NCI-H2107 treated with DMSO at 0.1 percent for 48 hours (cell line): ENCODE data around the gene XAGE2.
"Not testable (repeated sequence)": the region's sequence is repeated elsewhere in the genome, so short reads cannot be mapped to it uniquely, and the experiment has no call there.

ENCODE experiments used
- DNase-seq: peaks from one replicate; lab custom pipeline; 2025; ENCODE audit not compliant: unreplicated experiment; lab: John Stamatoyannopoulos, UW

XAGE2 gene

GRCh38 chrX:52368368-52369055, at the start of gene XAGE2:
Gene XAGE2, plus strand, starts transcription at chrX:52369021. Its CDS starts 994 bp downstream, at chrX:52370015.
- DNase-seq = no peak

- no peak for DNase-seq
Observed at GRCh38 chrX:52337410-52337809, 31.4 kb upstream of the XAGE2 start.

GRCh38 chrX:52341493-52341892, 27.3 kb upstream of the XAGE2 start:
- no peak for DNase-seq

- DNase-seq = not testable (repeated sequence)
Observed at GRCh38 chrX:52343131-52343530, 25.7 kb upstream of the XAGE2 start.

- not testable (repeated sequence) for DNase-seq
Observed at GRCh38 chrX:52345402-52345801, 23.4 kb upstream of the XAGE2 start.

- no peak for DNase-seq
Observed at GRCh38 chrX:52346174-52347165, 22.4 kb upstream of the XAGE2 start.

- no peak for DNase-seq
Observed at GRCh38 chrX:52349681-52350080, 19.1 kb upstream of the XAGE2 start.

- DNase-seq = no peak
Observed at GRCh38 chrX:52352551-52352950, 16.3 kb upstream of the XAGE2 start.

GRCh38 chrX:52353838-52354237, 15.0 kb upstream of the XAGE2 start:
- no peak for DNase-seq

GRCh38 chrX:52355108-52355507, 13.7 kb upstream of the XAGE2 start:
- DNase-seq = no peak

GRCh38 chrX:52359614-52360232, 9.1 kb upstream of the XAGE2 start:
- DNase-seq = no peak

- DNase-seq = no peak
Observed at GRCh38 chrX:52361941-52362340, 6.9 kb upstream of the XAGE2 start.

- DNase-seq = no peak
Observed at GRCh38 chrX:52363247-52363883, 5.5 kb upstream of the XAGE2 start.

- no peak for DNase-seq
Observed at GRCh38 chrX:52378870-52379269, 10.0 kb downstream of the XAGE2 start.

GRCh38 chrX:52380993-52381392, 12.2 kb downstream of the XAGE2 start:
- DNase-seq = no peak

GRCh38 chrX:52410439-52411394, 41.9 kb downstream of the XAGE2 start:
- DNase-seq = no peak

GRCh38 chrX:52415304-52415703, 46.5 kb downstream of the XAGE2 start:
- DNase-seq = no peak

- no peak for DNase-seq
Observed at GRCh38 chrX:52416816-52417215, 48.0 kb downstream of the XAGE2 start.

GRCh38 chrX:52420824-52421443, 52.1 kb downstream of the XAGE2 start:
- DNase-seq = no peak

GRCh38 chrX:52422884-52423283, 54.1 kb downstream of the XAGE2 start:
- no peak for DNase-seq
